T1000 (cell line): ENCODE measurements around the gene GDF10.

Experiments
- DNase-seq: peaks from one replicate; lab custom pipeline; 2025; ENCODE audit warnings: mixed read lengths; lab: John Stamatoyannopoulos, UW

GDF10 gene

DNA sequence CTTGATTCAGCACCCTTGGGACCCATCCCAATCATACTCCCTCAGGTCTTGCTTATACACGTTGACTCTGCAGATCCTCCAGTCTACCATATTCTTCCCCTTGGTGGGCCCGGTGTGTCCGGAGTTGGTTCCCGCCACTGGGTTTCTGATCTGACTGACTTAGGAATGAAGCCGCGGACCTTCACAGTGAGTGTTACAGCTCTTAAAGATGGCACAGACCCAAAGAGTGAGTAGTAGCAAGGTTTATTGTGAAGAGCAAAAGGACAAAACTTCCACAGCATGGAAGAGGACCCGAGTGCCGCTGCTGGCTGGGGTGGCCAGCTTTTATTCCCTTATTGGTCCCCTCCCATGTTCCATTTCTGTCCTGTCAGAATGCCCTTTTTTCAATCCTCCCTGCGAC is 5.9 kb upstream of the GDF10 start:
- no peak for DNase-seq

DNA sequence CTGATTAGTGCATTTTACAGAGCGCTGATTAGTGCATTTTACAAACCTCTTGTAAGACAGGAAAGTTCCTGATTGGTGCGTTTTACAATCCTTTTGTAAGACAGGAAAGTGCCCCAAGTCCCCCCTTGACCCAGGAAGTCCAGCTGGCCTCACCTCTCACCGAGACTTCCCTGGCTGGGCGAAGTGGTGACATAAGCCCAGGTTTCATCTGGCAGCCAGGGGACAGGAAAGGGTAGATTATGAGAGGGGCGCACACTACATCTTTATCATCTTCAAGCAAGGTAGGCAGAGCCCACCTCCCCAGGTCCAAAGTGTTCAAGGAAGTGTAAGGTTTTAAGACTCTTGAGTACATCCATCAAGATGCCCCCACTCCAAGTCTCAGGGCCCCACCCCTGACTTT is 5.5 kb upstream of the GDF10 start:
- DNase-seq: no peak

DNA sequence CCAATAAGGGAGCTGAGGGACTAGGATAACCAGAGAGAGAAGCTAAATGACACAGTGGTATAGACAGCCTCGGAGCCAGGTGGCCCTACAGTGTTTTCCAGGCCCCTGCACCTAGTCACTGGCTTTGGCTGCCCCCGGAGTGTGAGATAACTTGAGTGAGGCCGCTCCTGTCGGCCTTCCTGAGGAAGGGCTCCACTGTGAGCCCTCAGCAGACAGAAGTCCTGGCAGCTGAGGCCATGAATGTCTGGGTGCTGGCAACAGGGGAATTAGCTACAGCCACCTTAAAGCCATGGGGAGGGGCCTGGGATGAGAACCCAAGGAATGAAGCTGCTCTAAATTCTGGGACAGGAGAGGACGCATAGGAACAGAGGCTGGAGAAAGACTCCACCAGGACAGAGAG is 4.6 kb upstream of the GDF10 start:
- DNase-seq: no peak

DNA sequence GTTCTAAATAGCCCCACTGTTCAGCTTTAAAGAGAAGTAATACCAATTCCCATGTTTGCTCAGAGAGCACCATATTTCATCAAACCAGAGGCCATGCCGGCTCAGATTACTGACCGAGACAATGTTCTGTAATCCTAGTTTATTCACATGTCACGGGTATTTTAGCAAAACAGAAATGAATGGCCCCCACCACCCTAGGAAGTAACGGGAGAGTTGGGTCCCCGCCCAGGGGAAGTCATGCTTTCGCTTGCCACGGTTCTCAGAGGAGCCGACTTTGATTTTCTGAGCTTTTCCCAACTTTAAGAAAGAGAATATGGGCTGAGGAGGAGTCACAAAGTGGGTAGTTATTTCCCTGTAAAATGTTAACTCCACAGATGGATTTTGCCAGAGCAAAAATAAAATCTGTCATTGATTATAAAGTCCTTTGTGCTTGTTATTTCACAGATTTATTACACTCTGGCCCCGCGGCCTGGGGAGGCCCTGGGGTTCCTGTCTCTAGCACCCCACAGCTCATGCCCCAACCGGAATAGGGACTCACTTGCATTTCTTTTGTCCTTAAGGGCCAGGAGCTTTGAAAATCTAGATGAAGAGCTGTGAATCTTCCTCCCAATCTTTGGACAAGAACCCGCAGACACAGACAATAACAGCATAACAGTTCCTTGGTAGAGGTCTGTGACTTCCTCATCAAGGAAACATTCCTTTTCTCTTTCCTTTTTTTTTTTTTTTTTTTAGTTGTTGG is 3.7 kb upstream of the GDF10 start:
- no peak for DNase-seq

DNA sequence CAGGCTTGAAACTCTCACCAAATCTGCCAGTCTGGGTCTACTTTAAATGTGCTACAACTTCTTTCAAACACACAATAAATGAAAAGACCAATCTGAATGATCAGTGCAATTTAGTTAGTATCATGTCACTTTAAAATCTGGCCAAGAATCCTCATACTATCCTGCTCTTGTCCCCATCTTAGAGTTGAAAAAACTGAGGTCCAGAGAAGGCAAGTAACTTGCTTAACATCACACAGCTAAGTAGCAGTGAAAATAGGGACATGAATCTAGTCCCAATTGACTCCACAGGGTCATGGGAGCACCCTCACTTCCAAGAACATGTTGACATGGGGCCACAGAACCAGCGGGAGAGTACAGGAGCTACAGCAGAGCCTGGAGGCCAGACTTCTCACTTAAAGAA is 3.1 kb upstream of the GDF10 start:
- DNase-seq: no peak

DNA sequence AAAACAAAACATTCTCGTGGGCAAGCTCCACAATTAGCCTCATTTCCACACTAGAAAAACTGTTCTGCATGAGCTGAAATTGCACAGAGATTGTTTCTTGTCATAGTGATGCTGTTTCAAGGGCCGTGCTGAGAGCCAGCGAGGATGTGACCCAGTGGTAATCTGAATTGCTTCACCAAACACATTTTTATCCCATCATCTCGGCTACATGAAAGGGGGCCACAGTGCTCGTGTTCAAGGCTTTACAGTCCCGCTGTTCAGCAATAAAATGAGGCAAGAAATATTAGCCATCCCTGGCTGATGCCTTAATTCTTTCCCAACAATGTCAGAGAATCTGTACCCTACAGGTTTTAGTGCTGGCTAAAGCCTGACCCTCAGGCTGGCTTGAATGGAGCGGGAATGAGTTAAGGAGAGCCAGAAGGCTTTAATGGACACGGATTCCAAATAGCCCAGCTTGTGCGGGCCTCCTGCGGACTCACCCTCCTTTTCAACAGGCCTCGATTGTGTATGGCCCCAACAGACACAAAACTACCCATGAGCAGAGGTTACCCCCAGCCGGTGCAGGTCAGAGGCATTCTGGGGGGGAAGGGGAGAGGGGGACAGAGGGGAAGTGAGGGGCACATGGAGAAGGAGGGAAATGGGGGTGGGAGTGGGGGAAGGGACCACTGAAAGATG is 2.0 kb upstream of the GDF10 start:
- DNase-seq: no peak

DNA sequence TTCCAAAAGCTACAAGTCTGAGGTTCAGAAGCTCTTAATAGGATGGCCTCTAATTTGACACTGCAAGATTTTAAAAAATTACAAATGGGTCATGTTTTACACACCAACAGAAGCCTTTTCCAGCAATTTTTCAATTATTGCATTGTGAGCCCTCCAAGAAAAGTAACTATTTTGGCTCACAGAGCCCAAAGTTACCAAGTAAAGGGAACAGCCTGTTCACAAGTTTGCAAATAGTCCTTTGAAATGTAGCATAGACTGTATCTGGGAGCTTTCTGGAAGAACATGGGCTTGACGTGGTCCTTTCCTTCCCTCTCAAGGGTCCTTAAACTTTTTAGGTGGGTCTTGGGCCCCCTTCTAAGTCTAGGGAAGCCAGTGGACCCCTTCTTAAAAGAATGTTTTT is 1.3 kb upstream of the GDF10 start:
- DNase-seq: no peak

DNA sequence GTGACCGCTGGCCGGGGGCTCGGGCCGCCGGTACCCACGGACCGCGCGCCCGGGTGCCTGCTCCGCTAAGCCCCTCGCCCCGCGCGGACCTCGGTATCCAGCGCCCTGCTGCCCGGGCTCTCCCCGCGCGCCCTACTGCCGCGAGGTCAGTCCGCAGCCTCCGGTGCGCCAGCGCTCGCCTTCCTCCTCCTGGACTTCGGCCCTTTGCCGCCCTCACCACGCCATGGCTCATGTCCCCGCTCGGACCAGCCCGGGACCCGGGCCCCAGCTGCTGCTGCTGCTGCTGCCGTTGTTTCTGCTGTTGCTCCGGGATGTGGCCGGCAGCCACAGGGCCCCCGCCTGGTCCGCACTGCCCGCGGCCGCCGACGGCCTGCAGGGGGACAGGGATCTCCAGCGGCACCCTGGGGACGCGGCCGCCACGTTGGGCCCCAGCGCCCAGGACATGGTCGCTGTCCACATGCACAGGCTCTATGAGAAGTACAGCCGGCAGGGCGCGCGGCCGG is 483 bp downstream of the GDF10 start:
- DNase-seq: no peak

DNA sequence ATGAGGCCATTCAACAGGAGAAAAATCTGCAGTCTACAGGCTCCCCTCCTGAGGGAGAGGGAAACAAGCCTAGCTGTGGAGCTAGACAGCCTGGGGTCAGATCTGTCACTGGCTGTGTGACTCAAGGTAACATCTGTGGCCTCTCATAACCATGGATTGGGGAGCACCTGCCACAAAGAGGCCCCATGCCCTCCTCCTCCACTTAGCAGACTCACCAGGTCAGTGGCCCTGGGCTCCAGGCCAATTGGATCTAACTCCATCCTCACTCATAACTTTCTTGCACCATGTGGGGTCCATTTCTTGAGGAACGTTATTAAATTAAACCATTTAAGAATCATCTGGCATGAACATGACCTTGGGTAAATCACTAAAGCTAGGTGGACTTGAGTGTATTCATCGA is 1.8 kb downstream of the GDF10 start:
- DNase-seq: no peak

DNA sequence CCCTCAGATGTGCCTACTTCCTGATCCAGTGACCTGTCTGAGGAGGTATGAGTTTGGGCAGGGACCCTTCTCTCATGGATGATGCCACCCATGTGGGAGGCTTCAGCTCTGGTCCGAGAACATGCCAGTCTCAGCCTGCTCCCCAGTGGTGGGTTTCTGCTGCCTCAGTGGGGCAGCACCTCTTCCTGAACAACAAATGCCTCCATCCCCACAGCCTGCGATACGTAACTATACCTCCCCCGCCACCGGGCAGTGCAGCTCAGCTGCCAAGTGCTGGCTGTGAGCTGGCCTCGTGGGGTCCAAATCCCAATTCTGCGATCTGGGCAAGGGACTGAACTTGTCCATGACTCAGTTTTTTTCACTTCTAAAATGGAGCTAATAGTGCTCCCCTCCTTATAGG is 3.1 kb downstream of the GDF10 start:
- DNase-seq: no peak

DNA sequence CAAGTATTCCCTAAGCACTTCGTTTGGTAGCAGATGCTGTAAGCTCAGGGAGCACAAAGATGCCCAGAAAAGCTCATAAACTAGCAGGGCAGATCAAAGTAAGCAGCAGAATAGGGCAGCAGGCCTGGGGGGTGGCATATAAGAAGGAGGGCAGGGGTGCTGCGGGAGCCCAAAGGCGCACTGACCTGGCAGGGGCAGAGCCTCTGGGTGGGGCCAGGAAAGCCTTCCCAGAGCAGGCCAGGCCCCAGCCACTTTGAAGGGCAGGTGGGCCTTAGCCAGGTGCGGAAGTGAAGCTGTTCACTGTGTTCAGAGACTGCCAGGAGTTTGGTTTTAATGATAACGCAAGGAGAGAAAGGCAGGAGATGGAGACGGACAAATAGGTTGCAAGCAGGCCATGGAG is 3.9 kb downstream of the GDF10 start:
- DNase-seq: no peak

DNA sequence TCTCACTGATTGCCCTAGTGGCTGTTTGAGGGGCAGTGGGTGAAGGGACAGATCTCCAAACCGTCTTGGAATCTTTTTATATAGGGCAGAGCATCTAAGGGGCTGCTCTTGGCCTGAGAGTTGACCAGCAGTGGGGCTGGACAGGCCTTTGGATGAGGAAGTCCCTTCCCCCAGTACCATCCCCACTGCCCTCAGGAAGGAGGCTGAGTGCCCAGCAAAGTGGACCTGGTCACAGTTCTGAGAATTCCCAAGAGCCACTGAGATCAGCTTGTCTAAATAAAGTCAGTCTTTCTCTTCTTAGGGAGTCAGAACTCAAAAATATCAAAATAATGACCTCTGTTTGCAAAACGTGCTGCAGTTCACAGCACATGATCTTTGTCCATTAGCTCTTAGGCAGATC is 5.6 kb downstream of the GDF10 start:
- DNase-seq: no peak

DNA sequence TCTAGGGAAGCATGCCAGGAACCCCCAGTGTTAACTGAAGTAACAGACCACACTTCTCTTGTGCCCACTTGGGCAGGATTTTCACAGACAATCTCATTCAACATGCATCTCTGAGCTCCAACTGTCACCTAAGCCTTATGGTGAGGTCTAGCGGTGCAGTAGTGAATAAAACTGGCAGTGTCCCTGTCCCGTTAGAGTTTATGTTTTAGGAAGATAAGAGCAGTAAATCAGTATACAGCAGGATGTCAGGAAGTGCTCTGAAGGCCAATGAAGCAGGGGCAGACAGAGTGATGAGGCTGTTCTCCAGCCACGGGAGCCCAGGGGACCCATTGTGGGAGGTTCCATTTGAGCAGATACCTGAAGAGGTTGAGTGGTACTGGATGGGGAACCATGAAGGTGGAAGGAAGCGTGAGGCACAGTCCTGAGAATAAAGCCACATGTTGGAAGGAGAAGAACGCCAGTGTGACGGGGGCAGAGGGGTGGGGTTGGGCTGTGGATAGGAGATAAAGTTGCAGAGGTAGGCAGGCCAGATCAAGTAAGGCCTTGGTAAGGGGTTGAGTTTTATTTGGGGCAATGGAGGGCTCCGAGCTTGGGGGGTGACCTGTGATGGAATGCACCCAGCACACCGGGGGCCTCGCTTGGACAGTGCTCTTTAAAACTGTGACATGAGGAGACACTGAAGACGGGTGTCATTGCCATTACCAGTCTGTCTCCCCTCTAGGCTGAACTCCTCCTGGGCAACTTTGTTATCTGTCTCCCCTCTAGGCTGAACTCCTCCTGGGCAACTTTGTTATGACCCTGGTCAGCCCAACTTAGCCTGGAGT is 6.6 kb downstream of the GDF10 start:
- no peak for DNase-seq

DNA sequence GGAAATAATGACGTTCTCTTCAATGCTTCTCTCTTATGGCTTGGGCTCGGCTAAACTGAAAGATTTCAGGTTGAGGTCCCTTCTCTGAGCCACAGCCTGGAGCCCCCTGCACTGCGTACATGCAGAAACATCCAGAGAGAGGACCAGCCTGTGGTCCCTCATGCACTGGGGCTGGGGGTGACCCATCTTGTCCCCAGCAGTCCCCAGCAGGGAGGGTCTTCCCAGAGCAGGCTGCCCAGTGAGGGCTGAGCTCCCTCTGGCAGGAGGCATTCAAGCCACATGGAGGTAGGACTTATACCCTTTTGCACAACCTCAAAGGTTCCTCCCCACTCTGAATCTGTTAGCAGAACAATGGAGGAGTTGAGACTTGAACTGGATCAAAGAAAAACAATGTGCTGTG is 7.4 kb downstream of the GDF10 start:
- no peak for DNase-seq

DNA sequence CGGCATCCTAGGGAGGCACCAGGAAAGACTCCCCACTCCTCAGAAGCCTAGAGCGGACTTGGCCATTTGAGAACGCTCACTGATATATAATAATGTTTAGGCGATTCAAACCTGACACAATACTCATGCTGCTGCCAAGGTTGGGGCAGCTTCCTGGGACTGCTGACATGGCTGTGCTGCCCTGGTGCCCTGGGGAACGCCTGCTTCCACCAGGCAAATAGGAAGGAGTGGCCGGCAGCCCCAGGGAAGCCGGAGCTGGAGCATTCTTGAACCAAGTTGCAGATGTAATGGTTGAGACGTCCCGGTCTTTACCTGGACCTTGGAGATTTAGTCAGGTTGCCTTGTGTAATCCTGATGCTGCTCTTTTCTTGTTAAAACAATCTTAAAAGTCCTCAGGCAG is 8.8 kb downstream of the GDF10 start:
- no peak for DNase-seq

DNA sequence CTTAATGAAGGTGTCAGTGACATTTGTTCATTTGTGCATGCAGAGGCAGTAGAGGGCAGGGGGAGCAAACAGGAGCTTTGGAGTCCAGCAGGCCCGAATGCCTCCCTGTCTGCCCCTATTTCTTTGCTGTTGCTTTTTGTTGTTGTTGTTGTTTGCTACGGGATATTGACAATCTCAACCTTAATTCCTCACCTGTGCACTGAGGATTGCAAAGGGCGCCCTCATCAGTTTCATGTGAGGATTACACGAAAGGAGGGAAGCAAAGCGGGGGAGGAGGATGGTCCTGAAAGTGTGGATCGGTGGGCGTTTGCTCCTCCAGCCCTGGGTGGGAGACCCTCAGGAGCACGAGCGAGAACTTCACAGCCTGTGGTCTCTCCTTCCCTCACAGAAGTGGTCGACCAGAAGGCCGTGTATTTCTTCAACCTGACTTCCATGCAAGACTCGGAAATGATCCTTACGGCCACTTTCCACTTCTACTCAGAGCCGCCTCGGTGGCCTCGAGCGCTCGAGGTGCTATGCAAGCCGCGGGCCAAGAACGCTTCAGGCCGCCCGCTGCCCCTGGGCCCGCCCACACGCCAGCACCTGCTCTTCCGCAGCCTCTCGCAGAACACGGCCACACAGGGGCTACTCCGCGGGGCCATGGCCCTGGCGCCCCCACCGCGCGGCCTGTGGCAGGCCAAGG is 9.6 kb downstream of the GDF10 start:
- DNase-seq: no peak

DNA sequence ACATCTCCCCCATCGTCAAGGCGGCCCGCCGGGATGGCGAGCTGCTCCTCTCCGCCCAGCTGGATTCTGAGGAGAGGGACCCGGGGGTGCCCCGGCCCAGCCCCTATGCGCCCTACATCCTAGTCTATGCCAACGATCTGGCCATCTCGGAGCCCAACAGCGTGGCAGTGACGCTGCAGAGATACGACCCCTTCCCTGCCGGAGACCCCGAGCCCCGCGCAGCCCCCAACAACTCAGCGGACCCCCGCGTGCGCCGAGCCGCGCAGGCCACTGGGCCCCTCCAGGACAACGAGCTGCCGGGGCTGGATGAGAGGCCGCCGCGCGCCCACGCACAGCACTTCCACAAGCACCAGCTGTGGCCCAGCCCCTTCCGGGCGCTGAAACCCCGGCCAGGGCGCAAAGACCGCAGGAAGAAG is 10.1 kb downstream of the GDF10 start:
- DNase-seq: no peak

DNA sequence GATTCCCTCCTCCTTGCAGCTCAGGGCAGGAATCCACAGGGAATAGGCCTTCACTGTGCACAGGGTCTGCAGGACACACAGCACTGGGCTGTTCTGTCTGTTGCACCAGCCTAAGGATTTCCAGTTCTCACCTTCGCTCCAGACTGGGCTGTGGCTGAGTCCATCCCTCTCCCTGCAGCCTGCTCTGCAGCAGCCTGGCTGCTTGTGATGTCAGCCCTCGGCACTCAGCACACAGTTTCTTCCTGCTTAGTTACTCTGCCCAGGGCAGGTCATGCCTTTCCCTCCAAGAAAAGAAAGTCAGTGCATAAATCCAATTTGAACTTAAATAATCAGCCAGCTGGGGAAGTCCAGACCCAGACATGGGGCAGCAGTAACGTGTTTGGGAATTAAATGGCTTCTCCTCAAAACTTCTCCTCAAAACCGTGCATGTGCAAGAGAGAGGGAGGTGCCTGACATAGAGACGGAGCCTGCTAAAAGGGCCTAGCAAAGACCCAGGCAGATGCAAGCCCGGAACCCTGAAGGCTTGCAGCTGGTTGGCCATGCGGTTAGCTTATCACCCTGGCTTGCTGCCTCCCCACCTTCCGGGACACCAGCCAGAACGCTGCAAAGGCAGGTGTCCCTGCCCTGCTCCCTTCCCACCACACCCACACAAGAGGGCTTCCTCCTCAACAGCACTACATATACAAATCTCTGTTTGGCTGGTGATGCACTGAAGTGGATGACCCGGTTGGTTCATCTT is 11.4 kb downstream of the GDF10 start:
- no peak for DNase-seq

DNA sequence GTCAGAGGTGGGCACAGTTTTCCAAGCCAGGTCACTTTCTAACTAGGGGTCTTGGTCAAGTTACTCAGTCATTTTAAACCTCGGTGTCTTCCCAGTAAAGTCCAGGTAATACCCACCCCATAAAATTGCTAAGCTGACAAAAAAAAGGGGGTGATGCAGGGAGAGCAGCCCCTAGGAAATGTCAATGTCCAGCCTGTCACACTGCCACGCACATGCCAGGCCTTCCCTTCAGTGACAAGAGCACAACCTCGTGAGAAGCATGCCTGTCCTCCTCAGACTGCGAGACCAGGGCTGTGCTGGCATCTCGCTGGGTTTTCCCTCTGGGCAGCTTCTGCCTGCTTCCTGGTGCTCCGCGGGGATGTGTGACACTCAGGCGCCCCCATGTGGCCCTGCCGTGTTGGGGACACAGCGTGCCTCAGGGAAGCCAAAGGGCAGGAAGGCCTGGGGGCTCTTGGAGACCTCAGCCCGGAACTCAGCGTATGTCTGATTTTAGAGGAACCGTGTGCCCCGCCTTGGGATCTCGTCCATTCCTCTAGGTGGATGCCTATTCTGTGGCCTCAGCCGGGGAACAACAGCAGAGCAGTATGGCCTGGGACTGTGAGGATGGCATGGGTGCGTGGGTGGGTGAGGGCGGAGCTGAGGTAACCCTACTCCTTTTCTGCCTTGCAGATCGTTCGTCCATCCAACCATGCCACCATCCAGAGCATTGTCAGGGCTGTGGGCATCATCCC is 12.1 kb downstream of the GDF10 start:
- DNase-seq: peak; percentile 55

DNA sequence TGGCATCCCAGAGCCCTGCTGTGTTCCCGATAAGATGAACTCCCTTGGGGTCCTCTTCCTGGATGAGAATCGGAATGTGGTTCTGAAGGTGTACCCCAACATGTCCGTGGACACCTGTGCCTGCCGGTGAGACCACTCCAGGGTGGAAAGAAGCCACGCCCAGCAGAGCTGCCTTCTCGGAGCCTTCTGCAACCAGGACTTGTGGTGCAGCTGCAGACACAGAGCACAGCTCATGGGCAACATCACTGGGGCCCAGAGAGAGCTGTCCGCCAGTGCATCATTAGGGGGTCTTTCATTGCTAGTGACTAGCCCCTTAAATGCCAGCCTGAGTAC is 12.6 kb downstream of the GDF10 start:
- no peak for DNase-seq

DNA sequence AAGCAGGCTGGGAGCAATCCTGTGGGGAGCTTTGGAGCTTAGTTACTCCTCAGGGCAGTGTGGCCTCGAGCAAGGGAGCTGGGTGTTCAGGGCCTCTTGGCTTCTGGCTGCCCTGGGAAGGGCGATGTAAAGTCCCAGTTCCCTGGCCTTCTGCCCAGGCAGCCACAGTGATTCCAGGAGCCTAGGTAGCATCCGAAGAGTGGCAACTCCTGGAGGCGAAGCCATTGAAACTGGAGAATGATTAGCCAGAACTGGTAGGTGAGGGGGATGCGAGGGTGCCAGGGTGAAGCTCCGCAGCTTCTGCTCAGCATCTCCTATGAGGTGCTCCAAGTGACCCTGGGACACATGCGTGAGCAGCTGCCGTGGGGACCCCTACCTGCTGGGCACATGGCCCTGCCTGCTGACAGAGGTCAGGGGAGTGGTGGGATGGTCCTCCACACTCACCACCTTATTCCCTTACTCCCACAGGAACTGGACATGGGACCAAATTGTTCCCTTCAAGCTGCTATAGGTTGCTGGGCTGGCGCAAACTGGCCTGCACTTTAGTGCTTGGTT is 14.5 kb downstream of the GDF10 start:
- DNase-seq: no peak
